ENCODE measurements around the gene SIGLEC8.
"Not testable (repeated sequence)": the region's sequence is repeated elsewhere in the genome, so short reads cannot be mapped to it uniquely, and the experiment has no call there.

Gene SIGLEC8

GRCh38 chr19:51441410-51442390, 16.6 kb downstream of the SIGLEC8 start:
- DNase-seq = no peak

- no peak for DNase-seq
Measured at GRCh38 chr19:51440846-51441409, 17.3 kb downstream of the SIGLEC8 start.

- DNase-seq = no peak
Measured at GRCh38 chr19:51440052-51440451, 18.2 kb downstream of the SIGLEC8 start.

GRCh38 chr19:51439021-51439465, 19.2 kb downstream of the SIGLEC8 start:
- DNase-seq = no peak

GRCh38 chr19:51434456-51434855, 23.8 kb downstream of the SIGLEC8 start:
- no peak for DNase-seq

GRCh38 chr19:51433043-51433442, 25.2 kb downstream of the SIGLEC8 start:
- DNase-seq = no peak

GRCh38 chr19:51431124-51431523, 27.1 kb downstream of the SIGLEC8 start:
- DNase-seq = no peak

- no peak for DNase-seq
Measured at GRCh38 chr19:51430221-51430620, 28.0 kb downstream of the SIGLEC8 start.

- DNase-seq = no peak
Measured at GRCh38 chr19:51427201-51427600, 31.1 kb downstream of the SIGLEC8 start.

- peak; percentile 22 for DNase-seq
Measured at GRCh38 chr19:51422053-51422448, 36.2 kb downstream of the SIGLEC8 start.

- no peak for DNase-seq
Measured at GRCh38 chr19:51421229-51422052, 36.8 kb downstream of the SIGLEC8 start.

GRCh38 chr19:51420511-51420910, 37.7 kb downstream of the SIGLEC8 start:
- DNase-seq = not testable (repeated sequence)

- DNase-seq = no peak
Measured at GRCh38 chr19:51418707-51419106, 39.5 kb downstream of the SIGLEC8 start.

GRCh38 chr19:51417810-51418157, 40.5 kb downstream of the SIGLEC8 start:
- no peak for DNase-seq

GRCh38 chr19:51417107-51417809, 41.0 kb downstream of the SIGLEC8 start, which contains the start of gene SIGLEC10:
Gene SIGLEC10 (minus strand): TSS chr19:51417642. CDS start chr19:51417581, 61 bp downstream.
- no peak for DNase-seq

GRCh38 chr19:51416422-51416821, 41.8 kb downstream of the SIGLEC8 start:
- DNase-seq = not testable (repeated sequence)

- DNase-seq = no peak
Measured at GRCh38 chr19:51415187-51415586, 43.1 kb downstream of the SIGLEC8 start.

- DNase-seq = no peak
Measured at GRCh38 chr19:51410950-51411748, 47.1 kb downstream of the SIGLEC8 start.

- no peak for DNase-seq
Measured at GRCh38 chr19:51407511-51408131, 50.6 kb downstream of the SIGLEC8 start.

- no peak for DNase-seq
Measured at GRCh38 chr19:51402117-51402516, 56.1 kb downstream of the SIGLEC8 start.

Data from HCEC 1CT (cell line).